Measurements from ENCODE around the gene NLRP6. TPM values are rescaled to one million over a fixed set of nuclear protein-coding genes. Genes with fewer than 3 reads are reported as not detected.
A peak's percentile ranks its signal among the peaks of the same experiment; 100 is the strongest.
"Not testable (repeated sequence)": the region's sequence is repeated elsewhere in the genome, so short reads cannot be mapped to it uniquely, and the experiment has no call there.

NLRP6 gene
- total RNA-seq, 1 experiment from 2014 or later: not detected

DNA sequence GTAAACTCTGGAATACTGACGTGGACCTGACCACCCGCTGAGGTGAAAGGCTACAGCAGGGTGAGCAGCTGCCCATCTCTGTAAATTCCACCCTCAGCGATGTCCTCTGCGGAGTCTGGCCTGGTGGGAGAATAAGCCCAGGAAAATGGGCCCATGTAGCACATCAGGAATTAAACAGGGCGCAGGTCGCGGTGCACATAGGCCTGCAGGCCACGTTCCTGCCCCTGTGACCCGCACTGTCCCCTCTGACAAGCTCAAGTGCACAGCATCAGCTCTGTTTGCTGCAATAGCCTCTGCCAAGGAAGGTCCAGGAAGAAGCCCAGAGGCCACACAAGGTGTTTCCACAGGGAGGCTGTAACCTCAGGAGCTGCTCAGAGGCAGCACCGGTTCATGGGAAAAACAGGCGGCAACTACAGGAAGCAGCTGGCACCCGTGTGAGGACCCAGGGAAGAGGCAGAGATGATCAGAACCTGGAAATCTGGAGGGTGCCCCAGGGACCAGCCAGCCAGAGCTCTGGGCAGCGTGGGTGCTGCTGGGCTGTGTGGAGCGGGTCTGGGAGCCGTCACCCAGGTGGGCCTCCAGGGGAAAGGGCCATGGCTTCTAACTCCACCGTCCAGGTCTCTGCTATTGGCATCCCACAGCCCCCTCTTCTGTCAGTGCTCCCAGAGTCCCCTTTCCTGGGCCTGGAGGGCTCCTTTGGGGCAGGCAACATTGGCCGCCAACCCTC lies 28.6 kb downstream of the NLRP6 start:
- DNase-seq (ENCODE audit: low read depth): no peak

DNA sequence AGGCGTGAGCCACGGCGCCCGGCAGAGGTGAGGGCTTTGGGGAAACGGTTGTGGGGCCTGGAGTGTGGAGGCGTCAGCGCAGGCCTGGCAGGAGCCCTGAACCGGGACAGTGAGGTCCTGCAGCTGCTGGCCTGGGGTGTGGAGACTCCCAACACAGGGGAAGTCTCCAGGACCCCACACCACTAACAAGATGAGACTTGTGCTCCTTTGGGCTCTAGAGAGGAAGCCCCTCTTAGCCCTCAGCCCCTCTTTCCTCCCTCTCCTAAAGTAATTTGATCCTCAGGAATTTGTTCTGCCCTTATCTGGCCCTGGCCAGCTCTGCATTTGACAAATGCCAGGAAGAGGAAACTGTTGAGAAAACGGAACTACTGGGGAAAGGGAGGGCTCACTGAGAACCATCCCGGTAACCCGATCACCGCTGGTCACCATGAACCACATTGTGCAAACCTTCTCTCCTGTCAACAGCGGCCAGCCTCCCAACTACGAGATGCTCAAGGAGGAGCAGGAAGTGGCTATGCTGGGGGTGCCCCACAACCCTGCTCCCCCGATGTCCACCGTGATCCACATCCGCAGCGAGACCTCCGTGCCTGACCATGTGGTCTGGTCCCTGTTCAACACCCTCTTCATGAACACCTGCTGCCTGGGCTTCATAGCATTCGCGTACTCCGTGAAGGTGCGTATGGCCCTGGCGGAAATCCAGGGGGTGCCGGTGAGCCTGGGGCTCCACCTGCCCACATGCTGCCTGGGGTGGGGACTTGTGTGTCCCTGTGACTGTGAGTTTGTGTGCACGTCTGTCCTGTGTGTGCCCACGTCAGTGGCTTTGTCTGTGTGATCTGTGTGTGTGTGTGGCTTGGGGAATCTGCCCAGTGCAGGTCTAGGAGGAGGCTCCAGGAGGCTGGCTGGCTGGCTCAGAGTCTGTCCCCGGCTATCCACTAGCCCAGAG lies 29.8 kb downstream of the NLRP6 start, which contains the start of gene IFITM2:
TSS of gene IFITM2 (plus strand) at position 51 of the 943 bp plus-strand sequence. CDS start at position 428, 377 bp downstream.
- peak; percentile 72 for DNase-seq (ENCODE audit: low read depth)

DNA sequence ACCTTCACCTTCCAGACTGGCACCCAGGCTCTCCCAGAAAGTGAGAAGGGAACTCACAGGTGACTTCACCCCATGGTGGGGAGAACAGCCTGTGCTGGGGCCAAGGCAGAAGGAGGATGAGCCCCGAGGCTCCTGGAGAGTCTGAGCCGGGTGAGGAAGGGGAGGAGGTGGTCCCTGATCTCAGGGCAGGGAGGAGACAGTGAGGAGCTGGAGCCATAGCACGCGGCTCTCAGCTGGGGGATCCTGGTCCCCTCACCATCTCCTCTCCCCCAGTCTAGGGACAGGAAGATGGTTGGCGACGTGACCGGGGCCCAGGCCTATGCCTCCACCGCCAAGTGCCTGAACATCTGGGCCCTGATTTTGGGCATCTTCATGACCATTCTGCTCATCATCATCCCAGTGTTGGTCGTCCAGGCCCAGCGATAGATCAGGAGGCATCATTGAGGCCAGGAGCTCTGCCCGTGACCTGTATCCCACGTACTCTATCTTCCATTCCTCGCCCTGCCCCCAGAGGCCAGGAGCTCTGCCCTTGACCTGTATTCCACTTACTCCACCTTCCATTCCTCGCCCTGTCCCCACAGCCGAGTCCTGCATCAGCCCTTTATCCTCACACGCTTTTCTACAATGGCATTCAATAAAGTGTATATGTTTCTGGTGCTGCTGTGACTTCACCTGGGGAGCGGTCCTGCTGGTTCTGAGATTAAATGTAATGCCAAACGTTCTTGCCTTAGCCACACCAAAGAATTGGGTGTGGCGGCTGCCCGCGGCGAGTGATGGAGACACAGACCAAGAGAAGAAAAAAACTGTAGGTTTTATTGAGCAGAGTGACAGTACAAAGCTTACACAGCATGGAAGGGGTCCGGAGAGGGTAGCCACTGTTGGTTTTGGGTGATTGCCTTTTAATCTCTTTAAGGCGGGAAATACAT lies 30.8 kb downstream of the NLRP6 start:
- DNase-seq (ENCODE audit: low read depth): not testable (repeated sequence)

DNA sequence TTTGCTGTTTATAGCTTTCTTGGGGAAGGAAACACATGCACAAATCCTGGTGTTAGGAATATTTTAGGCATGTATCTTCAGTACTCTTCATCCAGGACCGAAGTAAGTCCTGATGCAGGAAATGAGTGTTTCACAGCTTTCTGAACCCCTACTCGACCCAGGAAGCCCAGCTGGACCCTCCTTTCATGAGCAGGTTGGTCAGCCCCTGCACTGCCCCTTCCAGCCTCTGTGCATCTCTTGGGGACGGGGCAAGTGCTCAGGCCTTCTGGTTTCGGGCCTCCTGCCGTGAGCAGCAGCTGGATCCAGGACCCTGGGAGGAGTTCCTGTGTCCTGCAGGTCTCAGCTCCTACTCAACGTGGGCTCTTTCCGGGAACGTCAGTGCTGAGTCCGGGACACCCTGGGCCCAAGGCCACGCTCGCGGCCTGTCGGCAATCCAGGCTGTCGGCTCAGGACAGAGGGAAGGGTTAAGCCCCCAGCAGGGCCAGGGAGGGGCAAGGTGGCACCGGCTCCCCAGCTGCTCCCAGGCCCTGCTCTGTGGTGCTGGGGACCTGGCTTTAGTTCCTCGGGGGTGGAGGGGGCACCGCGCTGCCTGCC lies 31.9 kb downstream of the NLRP6 start:
- DNase-seq (ENCODE audit: low read depth): peak; percentile 20

DNA sequence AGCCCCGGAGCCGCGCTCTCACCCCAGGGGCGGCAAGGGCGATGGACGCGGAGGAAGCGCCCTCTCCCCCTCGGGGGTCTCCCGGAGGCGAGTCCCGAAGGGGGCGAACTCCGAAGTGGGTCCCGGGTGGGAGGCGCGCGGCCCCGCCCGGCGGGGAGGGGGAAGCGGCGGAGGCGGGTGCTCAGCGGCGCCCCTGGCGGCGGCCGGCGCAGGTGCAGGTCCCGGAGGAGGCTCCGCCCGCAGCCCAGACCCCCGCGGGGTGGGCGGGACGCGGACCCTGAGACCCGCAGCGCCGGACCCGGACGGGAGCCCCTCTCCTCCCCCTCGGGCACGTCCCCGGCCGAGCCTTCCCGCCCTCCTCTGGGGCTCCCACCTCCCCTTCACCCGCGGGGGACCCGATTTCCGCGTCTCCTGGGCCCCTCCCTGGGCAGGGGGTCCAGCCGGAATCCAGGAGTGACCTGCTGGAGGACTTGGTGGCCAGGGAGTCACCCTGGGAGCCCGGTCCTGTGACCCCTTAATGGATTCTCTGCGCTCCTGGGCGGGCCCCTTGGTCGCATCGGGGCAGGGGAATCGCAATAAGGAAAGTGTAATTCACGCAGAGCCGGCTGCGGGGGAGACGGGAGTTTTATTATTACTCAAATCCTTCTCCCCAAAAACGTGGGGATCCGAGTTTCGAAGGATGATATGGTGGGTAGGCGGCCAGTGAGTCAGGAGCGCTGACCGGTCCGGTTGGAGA lies 33.0 kb downstream of the NLRP6 start:
- not testable (repeated sequence) for DNase-seq (ENCODE audit: low read depth)

DNA sequence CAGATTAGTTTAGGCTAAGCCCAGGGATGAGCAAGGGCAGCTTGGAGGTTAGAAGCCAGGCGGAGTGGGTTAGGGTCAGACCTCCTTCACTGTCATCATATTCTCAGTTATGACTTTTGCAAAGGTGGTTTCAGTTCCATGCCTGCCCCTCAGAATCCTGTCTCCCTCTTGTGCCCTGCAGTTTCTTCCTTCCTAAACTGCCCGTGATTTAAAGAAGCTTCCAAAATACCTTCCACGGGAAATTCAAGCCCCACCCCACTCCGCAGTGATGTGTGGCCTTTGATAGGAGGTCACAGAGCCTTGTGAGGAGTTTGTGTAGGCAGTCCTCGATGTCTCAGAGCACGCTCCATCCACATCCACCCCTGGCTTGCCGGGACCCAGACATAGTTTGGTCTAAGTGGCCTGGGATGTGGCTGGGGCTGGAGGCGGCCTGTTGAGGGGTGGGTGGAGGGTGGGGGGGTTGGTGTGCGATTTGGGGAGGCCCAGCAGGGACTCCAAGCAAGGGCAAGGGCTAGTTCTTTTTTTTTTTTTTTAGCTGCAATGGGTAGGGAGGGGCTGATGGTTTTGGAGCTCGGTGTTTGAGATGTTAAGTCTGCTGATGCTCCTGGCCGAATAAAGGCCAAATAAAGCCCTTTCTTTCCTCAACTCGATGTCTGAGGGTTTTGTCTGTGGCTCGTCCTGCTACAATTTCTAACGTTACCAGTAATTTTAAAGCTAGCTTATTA lies 34.0 kb downstream of the NLRP6 start:
- no peak for DNase-seq (ENCODE audit: low read depth)

DNA sequence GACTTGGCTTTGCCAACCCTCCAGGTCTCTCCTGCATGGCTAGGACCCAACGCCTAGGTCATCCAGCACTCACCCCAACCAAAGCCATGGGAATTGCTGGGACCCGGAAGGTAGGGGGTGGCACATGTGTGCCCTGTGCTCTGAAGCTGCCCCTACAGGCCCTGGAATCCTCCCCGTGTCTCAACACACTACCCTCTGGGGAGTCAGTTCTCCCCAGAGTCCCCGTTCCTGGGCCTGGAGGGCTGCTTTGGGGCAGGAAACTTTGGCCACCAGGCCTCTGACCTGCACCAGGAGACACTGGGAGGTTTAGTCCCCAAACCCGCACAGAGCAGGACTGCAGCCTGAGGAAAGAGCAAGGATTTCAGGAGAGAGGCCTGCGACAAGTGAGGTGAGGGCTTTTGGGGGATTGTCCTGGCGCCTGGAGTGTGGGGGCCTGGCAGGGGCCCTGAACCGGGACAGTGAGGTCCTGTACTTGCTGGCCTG lies 35.1 kb downstream of the NLRP6 start:
- no peak for DNase-seq (ENCODE audit: low read depth)

DNA sequence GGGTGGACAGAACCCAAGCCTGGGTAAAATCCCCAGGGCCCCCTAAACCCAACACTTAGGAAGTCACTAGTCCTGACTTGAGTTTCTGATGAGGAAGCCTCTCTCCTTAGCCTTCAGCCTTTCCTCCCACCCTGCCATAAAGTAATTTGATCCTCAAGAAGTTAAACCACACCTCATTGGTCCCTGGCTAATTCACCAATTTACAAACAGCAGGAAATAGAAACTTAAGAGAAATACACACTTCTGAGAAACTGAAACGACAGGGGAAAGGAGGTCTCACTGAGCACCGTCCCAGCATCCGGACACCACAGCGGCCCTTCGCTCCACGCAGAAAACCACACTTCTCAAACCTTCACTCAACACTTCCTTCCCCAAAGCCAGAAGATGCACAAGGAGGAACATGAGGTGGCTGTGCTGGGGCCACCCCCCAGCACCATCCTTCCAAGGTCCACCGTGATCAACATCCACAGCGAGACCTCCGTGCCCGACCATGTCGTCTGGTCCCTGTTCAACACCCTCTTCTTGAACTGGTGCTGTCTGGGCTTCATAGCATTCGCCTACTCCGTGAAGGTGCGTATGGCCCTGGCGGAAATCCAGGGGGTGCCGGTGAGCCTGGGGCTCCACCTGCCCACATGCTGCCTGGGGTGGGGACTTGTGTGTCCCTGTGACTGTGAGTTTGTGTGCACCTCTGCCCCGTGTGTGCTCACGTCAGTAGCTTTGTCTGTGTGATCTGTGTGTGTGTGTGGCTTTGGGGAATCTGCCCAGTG lies 35.8 kb downstream of the NLRP6 start, which contains the start of gene IFITM1:
TSS of gene IFITM1 (plus strand) at position 254 of the 767 bp plus-strand sequence. CDS start at position 385, 131 bp downstream.
- DNase-seq (ENCODE audit: low read depth): no peak

DNA sequence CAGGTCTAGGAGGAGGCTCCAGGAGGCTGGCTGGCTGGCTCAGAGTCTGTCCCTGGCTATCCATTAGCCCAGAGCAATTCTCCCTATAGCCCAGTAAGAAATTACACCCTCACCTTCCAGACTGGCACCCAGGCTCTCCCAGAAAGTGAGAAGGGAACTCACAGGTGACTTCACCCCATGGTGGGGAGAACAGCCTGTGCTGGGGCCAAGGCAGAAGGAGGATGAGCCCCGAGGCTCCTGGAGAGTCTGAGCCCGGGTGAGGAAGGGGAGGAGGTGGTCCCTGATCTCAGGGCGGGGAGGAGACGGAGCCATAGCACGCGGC lies 36.3 kb downstream of the NLRP6 start:
- not testable (repeated sequence) for DNase-seq (ENCODE audit: low read depth)

DNA sequence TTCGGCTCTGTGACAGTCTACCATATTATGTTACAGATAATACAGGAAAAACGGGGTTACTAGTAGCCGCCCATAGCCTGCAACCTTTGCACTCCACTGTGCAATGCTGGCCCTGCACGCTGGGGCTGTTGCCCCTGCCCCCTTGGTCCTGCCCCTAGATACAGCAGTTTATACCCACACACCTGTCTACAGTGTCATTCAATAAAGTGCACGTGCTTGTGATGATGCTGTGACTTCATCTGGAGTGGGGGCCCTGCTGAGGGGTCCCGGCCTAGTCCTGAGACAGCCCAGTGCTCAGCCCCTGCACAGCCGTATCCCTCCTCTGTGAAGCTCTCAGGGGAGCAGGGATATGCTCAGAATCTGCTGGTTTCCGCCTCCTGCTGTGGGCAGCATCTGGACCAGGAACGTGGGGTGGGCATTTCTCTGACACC lies 36.9 kb downstream of the NLRP6 start:
- DNase-seq (ENCODE audit: low read depth): no peak

DNA sequence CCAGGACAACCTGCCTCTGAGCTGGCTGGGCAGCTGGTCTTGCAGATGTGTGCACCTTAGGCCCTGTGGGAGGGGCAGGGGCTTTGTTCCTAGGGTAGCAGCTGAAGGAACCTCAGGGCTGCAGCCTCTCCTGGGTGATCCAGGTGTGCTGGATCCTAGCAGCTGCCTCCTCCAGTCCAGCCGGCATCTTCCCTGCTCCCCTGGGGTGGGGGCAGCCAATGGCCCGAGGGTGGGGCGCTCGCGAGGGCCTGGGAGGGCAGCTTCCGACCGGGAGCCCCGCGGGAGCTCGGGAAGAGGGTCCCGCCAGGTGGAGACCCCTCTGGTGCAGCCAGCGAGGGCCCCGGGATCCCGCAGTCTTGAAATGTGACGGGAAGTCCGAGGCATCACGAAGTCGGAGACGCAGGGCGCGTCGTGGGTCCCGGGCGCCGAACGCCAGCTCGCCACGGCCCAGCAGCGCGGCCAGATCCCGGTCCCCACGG lies 37.3 kb downstream of the NLRP6 start:
- no peak for DNase-seq (ENCODE audit: low read depth)

DNA sequence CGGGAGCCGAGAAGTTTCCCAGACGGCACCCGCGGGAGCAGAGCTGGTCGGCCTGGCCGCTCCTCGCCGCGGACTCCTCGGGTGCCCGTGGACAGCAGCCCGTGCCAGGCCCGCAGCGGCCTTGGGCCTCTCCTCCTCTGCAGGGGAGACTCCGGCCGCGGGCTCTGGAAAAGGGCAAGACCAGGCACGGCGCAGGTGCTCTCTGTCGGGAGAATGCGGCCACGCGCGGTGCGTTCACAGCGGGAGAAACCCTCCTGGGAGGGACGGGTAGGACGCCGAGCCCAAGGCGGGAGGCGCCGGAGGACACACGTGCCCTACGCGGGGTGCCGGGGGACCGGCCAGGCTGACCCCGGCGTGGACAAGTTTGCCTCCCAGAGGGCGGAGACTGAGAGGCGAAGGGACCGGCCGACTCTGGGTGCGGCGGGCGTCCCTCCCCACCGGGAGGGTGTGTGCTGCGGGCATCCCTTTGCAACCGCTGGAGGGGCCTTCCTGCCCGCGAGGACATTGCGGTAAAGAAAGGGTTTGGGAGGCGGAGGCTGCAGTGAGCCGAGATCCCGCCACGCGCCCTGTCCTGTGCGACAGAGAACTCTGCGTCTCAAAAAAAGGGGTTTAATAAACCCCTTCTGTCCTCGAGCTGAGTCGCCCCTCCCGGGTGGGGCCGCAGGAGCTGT lies 38.0 kb downstream of the NLRP6 start:
- no peak for DNase-seq (ENCODE audit: low read depth)

DNA sequence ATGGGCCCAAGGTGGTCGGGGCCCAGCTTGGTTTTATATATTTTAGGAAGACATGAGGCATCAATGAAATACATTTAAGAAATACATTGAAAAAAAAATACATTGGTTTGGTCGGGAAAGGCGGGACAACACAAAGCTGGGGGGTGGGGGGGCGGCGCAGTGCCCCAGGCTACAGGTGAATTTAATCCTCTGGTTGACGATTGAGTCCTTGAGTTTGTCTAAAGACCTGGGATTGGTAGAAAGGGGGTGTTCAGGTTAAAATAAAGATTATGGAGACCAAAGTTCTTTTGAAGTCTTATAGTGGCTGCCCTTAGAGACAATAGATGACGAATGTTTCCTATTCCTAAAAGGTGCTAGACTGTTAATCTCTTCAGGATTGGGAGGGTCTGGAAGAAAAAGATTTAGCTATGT lies 38.7 kb downstream of the NLRP6 start:
- DNase-seq (ENCODE audit: low read depth): no peak

DNA sequence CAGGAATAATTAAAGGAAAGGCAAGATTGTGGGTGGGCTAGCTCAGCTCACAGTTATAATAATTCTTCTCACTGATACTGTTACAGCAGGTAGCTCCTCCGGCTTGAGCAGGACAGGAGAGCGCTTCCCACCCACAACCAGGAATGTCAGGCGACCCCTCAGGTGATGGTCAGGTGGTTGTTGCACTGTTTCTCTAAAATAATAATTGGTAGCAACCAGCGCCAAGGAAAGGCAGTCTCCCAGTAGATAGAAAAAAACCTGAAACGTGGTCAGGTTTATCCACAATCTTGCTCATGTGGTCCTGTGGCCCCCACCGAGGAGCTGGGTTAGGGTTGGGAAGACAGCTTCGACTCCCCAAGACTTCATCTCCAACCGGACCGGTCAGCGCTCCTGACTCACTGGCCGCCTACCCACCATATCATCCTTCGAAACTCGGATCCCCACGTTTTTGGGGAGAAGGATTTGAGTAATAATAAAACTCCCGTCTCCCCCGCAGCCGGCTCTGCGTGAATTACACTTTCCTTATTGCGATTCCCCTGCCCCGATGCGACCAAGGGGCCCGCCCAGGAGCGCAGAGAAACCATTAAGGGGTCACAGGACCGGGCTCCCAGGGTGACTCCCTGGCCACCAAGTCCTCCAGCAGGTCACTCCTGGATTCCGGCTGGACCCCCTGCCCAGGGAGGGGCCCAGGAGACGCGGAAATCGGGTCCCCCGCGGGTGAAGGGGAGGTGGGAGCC lies 39.6 kb downstream of the NLRP6 start:
- not testable (repeated sequence) for DNase-seq (ENCODE audit: low read depth)

DNA sequence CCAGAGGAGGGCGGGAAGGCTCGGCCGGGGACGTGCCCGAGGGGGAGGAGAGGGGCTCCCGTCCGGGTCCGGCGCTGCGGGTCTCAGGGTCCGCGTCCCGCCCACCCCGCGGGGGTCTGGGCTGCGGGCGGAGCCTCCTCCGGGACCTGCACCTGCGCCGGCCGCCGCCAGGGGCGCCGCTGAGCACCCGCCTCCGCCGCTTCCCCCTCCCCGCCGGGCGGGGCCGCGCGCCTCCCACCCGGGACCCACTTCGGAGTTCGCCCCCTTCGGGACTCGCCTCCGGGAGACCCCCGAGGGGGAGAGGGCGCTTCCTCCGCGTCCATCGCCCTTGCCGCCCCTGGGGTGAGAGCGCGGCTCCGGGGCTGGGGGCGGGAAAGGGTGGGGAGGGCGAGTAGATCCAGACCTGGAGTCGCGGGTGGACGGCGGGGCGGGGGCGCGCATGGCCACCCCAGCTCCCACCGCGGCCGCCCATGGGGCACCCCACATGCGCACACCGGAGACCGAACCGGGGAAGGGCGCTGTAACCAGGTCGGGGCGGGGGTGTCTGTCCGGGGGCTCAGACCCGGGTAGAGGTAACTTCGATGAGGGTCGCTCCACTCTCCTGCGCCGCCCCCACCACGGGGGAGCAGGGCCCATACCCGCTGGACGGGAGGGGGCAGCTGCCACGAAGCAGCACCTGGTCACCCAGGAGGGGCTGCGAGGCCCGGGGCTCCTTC lies 40.4 kb downstream of the NLRP6 start:
- not testable (repeated sequence) for DNase-seq (ENCODE audit: low read depth)

DNA sequence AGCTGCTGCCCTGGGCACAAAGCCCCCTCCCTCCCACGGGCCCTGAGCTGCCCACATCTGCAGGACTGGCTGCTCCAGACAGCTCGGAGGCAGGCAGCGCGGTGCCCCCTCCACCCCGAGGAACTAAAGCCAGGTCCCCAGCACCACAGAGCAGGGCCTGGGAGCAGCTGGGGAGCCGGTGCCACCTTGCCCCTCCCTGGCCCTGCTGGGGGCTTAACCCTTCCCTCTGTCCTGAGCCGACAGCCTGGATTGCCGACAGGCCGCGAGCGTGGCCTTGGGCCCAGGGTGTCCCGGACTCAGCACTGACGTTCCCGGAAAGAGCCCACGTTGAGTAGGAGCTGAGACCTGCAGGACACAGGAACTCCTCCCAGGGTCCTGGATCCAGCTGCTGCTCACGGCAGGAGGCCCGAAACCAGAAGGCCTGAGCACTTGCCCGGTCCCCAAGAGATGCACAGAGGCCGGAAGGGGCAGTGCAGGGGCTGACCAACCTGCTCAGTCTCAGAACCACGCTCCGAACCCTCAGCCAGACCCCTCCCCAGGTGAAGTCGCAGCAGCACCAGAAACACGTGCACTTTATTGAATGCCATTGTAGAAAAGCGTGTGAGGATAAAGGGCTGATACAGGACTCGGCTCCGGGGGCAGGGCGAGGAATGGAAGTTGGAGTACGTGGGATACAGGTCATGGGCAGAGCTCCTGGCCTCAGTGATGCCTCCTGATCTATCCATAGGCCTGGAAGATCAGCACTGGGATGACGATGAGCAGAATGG lies 41.1 kb downstream of the NLRP6 start:
- DNase-seq (ENCODE audit: low read depth): peak; percentile 22
